Measurements from ENCODE around the gene RAB8B.

The RAB8B gene

DNA sequence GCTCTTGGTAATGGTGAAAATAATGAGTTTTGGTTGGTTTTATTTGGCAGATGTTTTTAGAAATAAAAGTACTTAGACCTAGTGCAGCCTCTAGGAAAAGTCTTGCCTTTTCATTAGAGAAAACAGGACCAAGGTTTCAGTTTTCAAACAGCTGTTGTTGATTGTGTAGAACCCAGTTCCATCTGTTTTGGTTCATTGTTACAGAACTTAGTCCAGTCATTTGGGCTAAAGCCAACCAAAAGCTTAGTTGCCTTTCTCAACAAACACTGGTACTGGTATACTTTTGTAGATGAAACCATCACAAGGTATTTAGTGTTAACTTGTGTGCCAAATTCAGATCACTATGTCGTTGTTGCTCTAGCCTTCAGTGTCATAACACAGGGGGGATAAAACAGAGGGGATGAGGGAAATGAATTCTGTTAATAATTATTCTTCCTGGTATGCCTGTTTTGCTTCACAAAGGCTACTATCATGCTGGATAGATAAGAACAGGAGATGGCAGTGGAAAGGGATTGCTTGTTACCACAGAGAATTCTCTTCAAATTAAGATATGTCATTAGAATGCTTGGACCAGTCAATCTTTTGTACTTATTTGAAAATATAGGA is 75.4 kb downstream of the RAB8B start:
- DNase-seq = no peak

DNA sequence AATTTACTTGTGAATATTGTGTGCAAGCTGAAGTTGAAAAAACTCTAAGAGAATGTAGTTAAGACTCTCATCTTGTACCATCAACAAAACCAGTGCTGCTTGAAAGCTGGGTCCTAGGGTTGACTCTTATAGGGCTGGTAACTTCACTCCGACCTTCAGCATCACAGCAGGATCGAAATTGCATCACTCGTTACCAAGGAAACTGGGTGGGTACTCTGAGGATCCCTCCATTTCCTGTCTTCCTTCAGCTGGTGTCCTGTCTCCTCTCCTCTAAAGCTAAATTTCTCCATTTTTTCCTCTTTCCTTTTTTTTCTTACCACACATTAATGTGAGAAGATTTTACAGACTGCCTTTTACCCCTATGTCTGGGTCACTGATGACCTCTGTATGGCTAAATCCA is 85.0 kb downstream of the RAB8B start:
- DNase-seq = no peak

DNA sequence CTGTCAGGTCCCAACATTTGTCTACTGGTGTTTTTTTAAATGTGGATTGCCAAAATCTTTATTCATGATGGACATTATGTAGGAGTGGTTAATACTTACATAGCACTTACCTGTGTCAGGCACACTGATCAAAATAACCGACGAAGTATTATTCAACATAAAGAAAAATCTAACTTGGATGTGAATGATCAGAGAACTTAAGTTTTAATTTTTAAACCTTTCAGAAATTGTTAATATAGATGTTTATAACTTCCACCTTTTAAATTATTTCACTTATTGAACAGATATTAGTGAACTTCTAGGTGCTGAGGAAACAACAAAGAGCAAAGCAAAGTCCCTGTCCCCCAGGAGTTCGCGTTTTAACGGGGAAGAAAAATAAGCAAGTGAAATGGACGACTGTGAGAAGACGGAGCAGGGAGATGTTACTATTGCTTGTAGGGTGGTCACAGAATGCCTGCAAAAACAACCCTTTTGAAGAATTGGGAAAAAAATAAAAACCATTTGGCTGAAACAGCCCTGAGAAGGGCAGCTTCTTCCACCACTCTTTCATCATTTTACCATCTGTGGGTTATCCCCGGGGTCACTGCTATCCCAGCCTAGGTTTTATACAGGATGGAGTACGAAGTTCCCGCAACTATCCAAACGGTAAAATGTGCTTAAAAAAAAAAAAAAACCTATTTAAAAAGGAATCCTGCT is 87.1 kb downstream of the RAB8B start:
- no peak for DNase-seq

DNA sequence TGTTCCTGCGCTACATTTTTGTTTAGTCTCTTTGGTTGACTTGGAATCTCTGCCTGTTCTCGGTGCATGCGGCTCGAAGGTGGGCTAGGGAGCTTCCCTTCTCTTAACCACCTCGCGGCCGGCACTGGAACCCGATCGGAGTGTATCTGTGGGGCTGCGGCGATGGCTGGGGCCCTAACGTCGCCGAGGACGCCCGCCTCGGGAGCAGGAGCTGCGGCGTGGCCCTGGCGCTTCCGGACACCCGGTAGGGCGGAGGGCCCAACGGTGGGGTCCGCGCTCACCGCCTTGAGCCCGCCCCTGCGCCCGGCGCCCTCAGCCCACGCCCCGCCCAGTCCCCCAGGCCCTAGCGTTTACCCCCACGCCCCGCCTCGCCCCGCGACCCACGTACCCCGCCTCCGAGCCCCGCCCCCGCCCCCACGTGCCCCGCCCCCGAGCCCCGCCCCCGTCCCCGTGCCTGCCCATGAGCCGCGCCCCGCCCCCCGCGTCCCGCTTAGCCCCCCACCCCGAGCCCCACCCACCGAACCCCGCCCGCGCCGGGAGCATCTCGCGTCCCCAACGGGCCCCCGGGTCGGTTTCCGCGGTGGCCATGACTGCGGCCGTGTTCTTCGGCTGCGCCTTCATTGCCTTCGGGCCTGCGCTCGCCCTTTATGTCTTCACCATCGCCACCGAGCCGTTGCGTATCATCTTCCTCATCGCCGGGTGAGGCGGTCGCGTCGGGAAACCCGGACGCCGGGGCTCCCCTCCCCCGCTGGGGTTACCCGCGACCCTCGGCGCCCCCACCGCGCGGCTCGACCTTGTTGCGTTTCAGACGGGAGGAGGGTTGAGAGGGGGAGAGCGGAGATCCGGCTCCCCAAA is 87.9 kb downstream of the RAB8B start, which contains the start of gene APH1B:
TSS of gene APH1B (plus strand) at position 568 of the 855 bp plus-strand sequence. CDS start at position 587, 19 bp downstream.
- DNase-seq = peak in 53 of 56 donors; percentile 25 to 87 (median 74)

DNA sequence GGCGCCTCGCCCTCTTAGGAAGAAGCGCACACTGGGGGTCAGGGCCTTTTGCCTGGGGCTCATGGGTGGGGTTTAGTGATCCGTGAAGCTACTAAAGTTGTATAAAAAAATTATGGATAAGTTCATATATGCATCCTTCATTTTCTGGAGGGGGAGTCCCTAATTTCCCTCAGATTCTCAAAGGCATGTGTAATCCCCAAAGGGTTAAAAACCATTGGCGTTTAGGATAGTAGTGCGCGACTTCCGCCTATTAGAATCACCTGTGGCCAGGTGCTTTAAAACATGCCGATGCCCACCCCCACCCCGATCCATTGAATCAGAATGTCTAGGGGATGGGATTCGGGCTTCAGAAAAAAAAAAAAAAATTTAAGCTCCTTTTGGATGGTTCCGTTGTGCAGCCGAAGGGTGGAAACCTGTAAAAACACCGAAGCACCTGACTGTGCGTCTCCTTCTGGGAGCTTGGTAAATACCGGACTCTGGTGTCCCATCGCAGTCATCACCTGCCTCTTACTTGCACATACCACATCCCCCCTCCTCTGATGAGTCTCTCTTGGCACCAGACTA is 88.6 kb downstream of the RAB8B start:
- peak in 12 of 56 donors; percentile 2 to 41 (median 16) for DNase-seq

DNA sequence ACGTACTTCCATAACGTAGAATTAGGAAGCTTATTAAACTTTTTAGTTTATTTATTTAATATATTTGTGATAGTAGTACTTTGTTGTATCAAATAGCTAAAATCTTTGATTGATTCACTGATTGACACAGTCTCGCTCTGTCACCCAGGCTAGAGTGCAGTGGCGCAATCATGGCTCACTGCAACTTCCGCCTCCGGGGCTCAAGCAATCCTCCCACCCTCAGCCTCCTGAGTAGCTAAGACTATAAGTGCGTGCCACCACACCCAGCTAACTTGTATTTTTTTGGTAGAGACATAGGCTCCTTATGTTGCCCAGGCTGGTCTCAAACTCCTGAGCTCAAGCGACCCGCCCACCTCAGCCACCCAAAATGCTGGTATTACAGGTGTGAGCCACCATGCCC is 93.7 kb downstream of the RAB8B start:
- peak in 2 of 56 donors; percentile 1 to 3 for DNase-seq

DNA sequence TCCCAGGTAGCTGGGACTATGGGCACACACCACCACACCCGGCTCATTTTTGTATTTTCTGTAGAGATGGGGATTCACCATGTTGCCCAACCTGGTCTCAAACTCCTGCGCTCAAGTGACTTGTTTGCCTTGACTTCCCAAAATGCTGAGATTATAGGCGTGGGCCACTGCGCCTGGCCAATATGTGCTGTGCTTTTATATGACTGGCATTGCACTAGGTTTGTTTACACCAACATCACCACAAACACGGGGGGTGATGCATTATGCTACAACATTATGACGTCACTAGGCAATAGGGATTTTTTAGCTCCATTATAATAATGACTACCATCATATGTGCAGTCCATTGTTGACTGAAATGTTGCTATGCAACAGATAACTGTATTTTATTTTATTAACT is 94.9 kb downstream of the RAB8B start:
- DNase-seq = no peak

DNA sequence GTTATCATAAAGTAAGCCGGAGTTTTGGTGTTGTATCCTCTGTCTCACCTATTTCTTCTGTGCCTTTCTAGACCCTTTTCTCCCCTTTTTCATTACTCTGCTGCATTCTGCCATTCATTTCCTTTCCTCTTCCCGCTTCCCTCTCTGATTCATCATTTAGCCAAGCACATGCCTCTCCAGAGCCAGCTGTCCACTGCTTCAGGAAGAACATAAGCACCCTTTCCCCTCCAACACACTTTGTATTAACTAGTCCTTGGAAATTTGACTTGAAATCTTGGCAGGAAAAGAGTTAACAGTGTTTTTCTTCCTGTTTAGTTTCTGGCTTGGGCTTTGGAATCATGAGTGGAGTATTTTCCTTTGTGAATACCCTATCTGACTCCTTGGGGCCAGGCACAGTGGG is 97.7 kb downstream of the RAB8B start:
- no peak for DNase-seq

DNA sequence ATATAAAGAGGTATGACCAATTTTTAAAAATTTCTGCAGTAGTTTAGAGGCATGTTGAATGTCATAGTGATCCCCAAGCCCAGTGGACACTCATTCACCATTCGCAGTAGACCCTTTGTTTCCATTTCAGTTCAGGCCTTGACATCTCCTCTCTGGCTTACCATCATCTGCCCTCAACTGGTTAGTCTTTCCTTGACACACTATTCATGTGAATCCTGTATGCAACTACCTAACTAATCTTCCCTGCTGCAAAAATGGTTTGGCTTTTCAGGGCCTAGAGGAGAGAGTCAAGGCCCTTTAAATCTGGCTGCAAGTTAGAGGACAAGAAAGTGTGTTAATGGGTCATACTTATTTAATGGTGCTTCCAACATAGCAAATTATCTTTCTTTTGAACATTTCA is 98.9 kb downstream of the RAB8B start:
- DNase-seq = no peak

DNA sequence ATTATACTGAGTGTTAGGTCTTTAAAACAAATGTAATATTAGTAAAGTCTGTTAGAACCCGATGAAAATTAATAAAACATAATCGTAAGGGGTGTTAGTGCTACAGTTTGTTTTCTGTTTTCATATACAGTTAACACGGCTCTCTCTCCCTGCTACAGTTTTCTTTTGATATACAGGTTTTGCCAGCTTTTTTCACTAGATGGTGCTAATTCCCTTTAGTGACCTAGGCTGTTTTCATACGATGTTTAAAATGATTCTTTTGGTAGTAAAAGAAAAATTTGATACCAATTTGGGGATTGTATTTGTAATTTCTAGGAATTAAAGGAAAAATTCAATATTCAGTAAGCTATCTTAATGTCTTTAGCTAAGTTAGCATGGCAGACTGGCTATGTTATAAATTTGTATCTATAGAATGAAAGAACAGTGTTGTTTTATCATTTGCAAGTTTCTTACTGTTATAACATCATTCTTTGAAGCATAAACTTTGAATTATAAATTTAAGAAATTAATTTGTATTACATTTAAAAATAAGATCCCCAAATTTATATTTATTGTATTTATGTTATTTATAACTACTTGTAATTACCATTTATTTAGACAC is 99.5 kb downstream of the RAB8B start:
- peak in 1 of 56 donors; percentile 35 for DNase-seq

DNA sequence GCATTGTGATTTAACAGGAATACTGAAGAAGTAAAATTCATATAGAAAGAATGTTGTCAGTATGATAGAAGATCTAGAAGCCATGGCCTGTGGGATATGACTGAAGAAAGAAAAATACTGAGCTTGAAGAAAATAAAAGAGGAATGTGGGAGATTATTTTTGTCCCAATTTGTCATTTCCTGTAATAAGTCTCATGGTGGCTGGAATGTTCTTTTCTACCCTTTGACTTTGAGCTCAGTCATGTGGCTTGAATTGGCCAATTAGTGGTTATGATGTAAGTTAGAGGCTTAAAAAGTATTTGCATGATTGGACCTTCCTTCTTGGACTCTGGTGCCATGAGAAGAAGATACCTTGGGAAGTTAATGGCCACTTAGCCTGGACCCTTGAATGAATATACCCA is 102.1 kb downstream of the RAB8B start:
- DNase-seq = no peak

DNA sequence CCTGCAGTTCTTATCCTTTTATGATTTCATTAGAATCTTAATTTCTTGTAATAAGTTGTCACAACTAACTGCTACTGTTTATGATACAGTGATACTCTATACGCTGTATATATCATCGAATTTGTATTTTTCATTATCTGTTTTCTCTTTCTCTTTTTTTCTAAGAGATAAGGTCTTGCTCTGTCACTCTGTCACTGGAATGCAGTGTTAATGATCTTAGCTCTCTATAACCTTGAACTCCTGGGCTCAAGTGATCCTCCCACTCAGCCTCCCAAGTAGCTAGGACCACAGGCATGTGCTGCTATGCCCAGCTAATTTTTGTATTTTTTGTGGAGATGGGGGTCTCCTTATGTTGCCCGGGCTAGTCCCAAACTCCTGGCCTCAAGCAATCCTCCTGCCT is 102.8 kb downstream of the RAB8B start:
- no peak for DNase-seq

DNA sequence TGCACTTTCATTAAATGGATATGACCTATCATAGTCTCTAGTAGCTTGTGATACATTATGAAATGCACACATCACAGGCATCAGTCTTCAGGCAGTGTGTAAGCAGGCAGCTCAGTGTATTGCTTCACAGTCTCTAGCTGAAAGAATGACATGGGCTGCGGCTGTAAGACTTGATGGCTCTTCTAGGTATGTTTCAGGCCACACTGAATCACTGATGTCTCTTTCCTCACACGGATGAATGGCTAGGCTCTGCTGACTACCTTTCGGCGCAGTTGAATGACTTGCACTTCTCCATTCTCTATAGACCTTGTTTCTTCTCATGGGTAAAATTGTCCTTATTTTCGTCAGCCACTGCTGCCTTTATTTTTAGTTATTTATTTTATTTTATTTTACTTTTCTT is 103.4 kb downstream of the RAB8B start:
- DNase-seq = no peak

DNA sequence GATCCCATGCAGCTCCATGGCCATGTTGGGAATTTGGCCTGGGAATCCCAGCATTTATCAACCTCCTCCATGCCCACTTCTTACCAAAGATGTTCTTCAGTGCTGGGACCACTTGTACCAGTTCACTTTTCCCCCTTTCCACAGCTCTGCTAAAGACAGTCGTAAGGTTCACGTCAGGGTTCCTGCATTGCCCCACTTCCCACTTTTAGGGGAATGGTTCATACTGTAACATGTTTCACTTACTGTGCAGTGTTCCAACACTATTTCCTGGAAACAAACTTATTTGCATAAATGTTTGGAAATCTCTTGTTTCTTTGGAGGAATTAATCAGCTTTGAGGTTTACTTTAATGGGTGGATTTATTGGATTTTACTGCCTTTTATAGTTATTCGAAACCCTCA is 105.0 kb downstream of the RAB8B start:
- DNase-seq = no peak

DNA sequence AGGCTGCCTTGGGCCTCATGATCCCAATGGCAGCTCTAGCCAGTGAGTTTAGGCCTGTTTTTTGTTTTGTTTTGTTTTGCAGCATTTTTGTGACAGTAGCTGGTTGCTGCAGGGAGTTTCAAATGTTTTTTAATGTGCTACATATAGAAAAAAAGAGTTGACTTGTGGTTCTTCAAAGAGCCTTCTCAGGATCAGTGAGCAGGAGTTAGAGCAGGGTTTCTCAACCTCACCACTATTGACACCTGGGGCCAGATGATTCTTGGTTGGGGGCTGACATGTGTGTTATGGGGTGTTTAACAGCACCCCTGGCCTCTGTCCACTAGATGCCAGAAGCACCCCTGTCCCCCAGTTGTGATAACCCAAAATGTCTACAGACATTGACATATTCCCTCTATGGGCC is 105.9 kb downstream of the RAB8B start:
- DNase-seq = no peak

DNA sequence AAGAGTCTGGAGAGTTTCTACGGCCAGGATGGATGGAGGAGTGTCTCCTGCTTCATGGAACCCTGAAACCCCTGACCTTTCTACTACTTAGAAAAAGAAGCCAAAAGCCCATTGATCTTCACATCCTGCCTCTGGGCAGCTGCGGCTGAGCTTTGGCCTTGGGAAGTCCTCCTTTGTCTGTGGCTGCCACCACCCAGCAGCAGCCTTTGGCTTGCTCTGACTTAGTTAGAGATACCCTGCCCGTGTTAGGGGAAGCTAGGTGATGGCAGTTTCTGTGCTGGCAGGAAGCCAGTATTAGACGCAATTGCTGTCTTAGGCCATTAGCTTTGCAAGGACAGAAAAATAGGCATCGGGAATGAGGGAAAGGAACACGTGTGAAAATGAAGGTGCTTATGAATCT is 106.8 kb downstream of the RAB8B start:
- DNase-seq = no peak

DNA sequence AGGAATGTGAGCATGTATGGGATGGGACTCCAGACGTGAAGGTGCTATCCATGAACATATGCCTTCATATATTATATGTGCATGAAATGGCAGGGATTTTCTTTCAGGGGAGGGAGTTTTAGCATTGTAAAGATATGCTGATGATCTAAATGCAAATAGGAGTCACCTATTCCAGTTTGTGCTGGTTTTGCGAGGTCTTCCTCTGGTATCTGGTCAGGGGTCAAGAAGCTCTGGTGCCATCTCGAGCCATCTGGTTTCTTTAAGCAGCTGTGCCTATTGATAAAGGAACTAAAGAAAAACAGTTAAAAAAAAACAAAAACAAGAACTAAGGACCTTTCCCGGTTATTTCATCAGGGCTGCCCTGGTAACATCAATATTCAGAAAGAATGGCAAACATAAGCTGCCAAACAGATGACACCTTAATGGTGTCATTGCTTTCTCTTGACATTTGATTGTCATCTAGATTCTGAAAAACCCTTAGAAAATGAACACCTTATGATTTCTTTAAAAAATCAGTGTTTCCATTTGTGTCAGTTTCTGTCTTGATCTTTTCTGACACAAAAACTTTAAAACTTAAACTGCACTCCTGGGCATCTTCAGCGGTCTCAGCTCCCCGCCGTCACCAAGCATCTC is 110.7 kb downstream of the RAB8B start:
- DNase-seq = no peak

DNA sequence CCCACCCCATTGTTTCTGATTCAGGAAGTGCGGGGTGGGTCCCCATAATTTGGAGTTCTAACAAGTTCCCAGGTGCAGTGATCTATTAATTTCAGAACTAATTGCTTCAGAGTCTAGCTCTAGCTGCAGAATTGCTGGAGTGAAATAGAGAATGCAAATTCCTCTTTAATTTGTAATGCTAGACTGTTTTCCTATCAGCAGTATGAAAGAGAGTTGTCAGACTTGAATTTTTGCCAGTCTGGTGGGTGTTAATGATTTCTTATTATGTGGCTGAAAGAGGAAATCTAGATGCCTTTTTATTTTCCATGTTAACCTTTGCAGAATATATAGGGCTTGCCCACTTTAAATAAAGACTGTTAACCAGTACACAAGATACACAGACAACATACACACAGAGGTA is 111.7 kb downstream of the RAB8B start:
- no peak for DNase-seq

DNA sequence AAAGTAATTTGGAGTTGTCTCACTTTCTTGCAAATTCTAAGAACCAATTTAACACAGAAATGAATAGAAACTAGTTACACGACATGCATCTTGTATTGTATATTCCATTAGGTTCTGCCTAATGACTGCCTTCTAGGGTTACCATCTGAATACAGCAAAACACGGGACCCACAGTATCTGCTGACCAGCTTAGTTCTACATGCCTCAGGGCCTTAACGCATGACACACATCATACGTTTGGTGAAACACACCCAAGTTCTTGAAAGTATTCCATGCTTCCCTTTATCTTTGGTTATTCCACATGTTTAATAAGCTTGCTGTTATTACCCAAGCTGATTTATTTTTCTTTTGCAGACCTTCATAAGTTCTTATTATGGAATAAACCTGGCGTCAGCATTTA is 115.9 kb downstream of the RAB8B start:
- DNase-seq = no peak

DNA sequence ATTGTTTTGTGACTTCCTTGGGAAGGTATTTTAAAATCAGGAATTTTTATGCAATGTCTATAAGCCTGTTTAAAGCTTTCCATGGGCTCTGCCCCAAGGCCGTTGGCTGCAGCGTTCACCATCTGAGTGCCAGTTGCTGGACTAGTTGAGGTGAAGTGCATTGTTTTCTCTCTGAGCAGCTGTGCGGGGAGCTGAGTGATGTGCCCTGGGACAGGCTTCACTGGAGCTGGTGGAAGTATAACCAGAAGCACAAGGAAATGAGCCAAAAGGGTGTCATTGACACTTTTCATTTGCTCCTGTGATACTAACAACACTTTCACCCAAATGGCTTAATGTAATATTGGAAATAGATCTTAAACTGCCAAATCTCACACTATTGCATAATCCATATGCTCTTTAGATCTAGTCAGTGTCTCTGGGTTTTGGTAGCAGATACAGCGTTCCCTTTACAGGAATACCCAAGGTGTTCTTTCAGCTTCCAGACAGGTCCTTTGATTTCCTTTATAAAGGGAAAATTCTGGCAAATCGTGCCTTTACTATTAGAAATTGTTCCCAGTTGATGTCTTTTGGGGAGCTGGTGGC is 117.2 kb downstream of the RAB8B start:
- DNase-seq = no peak

DNA sequence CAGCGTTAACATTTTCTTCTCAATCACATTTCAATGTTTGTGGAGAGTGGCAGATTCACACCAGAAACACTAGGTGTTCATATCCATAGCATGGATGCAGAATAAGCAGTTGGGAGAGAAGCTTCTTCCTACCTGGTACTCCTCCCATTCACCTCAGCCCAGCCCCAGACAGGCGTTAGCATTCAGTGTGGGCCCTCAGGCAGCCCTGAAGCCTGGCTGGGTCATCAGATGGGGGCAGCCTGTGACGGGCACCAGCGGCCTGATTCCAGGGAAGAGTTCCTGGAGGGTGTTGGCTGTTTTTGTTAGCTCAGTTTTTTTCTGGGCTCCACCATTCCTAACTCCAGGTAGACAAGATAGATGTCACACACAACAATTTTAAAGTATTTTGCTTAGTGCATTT is 119.1 kb downstream of the RAB8B start:
- no peak for DNase-seq
